ENCODE measurements around the gene RASSF5.

GRCh38 chr1:206461602-206462455 lies 45.5 kb upstream of the RASSF5 start:
- TF ChIP-seq GATA2 (IDR thresholded peaks at IDR 0.05; ENCODE audit: low read depth, low read length) (no peak), GATA3 (IDR thresholded peaks at IDR 0.05; ENCODE audit: low read depth, low read length) (no peak)

All from SH-SY5Y (cell line).